DMS53 treated with DMSO at 0.1 percent for 48 hours (cell line): Measurements from ENCODE around the gene CFC1.
"Not testable (repeated sequence)": the region's sequence is repeated elsewhere in the genome, so short reads cannot be mapped to it uniquely, and the experiment has no call there.

Source experiments
- DNase-seq: peaks from one replicate; lab custom pipeline; 2025; ENCODE audit not compliant: unreplicated experiment; lab: John Stamatoyannopoulos, UW

Gene CFC1

DNA sequence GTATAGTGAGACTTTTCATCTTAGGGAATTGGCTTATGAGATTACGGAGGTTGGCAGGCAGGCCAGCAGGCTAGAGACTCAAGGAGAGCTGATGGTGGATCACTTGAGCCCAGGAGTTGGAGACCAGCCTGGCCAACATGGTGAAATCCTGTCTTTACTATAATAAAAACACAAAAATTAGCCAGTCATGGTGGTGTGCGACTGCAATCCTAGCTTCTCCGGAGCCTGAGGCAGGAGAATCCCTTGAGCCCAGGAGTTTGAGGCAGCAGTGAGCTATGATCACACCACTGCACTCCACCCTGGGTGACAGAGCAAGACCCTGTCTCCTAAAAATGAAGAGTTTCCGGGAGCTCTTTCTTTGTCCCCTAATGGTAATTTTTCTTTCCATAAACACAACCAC lies 14.6 kb downstream of the CFC1 start:
- DNase-seq, result not testable (repeated sequence)

DNA sequence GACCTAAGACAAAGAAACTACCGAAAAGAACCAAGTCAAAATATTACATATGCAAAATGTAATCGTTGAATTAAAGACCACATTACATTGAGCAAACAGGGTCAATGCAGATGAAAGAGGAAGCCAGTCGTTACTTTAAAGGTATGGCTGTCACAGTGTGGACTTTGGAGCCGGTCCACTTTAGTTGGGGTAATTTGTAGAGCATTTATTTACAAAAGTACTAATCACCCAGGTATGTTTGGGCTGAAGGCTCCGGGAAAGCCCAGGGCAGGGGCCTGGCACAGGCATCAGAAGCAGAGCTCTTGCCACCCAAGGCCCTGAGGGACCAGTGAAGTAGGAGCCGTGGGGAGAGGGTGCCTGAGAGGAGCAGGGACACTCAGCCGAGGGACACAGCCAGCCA lies 15.8 kb downstream of the CFC1 start:
- not testable (repeated sequence) for DNase-seq

DNA sequence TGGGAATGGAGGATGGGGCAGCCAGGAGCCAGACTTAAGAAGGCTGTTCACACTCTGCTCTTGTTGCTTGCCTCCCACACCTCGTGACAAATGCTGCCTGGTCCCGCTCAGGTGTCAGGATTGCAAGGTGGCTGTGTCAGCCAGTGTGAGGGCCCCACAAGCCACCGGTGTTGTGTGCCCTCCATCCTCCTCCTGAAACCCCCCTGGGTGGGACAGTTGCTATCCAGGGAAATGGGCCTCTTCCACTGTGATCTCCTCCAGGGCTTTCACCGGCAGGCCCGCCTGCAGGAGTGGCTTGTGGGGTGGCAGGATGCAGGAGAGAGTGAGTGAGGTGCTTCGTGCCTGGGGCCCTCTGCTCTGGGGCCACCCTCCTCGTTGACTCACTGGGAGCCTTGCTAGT lies 16.4 kb downstream of the CFC1 start:
- DNase-seq, result not testable (repeated sequence)

DNA sequence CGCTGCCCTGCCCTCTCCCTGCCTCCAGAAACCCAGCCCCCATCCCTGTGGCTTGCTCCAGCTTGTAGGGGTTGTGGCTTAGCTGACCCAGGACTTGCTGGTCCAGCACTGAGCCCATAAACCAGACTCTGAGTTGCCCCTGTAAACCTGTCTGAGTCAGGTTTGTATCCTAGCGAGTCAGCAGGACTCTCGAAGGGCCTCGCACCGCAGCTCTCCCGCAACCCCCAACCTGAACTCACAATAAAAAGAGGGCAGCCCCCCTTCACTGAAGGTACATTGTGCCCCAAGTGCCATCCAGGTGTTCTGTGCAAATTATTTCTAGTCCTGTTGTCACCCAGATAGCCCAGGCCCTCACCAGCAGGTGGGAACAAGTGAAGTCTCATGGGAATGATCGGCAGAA lies 17.9 kb downstream of the CFC1 start:
- not testable (repeated sequence) for DNase-seq

DNA sequence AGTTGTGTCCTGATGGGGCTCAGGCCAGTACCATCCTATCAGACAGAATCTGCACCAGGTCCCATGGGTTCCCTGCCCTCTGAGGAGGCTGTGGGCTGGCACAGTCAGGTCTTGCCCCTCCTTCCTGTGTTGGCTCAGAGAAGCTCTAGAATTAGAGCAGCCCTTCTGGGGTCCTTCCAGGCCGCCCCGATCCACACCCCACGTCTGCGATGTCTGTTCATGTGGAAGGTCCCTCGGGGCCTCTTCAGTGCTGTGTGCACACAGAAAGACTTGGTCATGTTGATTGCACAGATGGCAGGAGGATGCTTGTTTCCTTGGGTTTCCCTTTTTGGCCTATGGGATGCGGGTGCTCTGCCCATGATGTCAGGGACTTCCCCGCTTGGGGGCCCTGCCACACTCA lies 20.3 kb downstream of the CFC1 start:
- DNase-seq, result not testable (repeated sequence)

DNA sequence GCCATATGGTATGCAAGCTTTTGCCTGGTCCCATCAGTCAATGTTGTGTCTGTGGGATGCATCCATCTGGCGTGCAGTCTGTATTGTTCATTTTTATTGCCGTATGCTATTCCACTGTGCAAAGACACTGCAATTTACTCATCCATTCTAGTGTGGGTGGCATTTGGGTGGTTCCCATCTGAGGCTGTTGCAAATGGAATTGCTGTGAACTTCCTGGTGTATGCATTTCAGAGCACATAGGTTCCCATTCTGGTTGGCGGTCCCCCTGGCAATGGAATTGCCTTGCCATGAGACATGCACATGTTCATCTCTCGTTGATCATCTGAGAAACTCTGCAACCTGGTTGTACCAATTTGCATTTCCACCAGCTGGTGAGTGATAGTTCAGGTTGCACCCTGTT lies 21.8 kb downstream of the CFC1 start:
- not testable (repeated sequence) for DNase-seq

DNA sequence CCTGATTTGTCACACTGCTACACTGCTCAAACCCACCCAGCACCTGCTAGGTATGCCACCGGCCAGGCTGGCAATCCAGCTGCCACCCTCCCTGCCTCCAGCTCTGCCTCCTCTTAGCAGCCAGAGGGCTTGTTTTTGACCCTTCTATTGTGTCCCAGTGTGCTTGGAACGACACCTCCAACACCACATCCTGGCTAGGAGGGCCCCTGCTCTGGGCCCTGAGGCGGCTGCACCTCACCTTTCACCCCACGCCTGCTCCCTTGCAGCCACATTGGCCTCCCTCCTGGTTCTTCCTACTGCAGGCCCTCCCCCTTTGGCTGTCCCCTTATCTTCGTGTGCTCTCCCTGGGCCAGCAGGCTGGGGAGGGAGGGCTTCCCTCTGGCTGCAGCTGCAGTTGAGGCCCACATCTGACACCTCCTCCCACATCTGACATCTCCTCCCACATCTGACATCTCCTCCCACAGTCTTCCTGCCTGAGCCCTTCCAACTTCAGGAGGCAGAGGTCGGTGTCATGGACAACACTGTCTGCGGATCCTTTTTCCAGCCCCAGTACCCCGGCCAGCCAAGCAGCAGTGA lies 23.1 kb downstream of the CFC1 start:
- not testable (repeated sequence) for DNase-seq

DNA sequence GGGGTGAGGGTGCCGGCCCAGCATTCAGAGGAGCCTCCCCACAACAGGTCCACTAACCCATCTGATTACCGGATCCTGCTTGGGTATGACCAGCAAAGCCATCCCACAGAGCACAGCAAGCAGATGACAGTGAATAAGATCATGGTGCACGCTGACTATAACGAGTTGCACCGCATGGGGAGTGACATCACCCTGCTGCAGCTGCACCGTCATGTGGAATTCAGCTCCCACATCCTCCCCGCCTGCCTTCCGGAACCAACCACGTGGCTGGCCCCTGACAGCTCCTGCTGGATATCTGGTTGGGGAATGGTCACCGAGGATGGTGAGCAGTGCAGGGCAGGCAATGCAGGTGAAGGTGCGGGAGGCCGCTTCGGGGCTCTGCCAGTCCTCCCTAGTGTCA lies 25.1 kb downstream of the CFC1 start:
- not testable (repeated sequence) for DNase-seq

DNA sequence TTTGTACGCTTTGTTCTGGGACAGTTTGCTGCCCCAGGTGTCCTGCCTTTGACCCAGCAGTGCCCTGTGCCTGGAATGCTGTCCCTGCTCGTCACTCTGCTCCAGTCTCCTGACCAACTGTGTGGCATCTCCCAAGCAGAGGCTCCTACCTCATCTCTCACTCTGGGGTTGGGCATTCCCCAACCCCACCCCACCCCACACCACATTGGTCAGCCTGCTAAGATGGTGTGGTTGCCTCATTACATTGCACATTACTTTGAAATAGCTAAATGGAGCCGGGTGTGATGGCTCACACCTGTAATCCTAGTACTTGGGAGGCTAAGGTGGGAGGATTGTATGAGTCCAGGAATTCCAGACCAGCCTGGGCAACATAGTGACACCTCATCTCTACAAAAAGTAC lies 27.4 kb downstream of the CFC1 start:
- not testable (repeated sequence) for DNase-seq

DNA sequence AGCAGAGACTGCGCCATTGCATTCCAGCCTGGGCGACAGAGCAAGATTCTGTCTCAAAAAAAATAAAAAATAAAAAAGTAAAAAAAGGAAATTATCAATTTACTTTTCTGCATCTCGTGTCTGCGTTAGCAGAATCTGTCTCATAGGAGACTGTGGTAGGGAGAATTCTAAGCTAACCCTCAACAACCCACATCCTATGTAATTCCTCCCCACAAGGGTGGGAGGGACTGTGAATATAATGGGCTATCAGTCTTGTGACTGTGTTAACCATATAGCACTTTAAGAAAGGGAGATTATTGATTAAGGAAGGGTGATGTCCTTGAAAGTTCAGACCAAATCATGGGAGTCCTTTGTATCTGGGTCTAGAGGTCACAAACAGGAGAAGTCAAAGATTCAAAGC lies 33.2 kb downstream of the CFC1 start:
- DNase-seq, result not testable (repeated sequence)

DNA sequence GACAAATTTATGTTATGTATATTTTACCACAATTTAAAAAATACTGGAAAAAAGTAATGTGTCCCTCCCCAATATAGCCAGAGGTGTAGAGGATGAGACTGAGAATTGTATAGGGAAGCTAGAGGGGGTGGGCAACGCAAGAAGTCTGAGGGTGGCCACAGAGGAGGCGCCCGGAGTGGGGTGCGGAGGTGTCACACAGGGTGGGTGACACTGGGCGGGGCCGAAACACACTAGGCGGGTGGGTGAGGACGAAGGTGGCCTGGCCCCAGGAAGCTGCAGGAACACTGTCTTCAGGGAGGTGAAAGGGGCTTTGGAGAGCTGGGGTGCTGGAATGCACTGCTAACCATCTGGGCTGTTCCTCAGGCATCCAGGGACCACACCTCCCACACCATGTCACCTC lies 42.9 kb downstream of the CFC1 start:
- not testable (repeated sequence) for DNase-seq

DNA sequence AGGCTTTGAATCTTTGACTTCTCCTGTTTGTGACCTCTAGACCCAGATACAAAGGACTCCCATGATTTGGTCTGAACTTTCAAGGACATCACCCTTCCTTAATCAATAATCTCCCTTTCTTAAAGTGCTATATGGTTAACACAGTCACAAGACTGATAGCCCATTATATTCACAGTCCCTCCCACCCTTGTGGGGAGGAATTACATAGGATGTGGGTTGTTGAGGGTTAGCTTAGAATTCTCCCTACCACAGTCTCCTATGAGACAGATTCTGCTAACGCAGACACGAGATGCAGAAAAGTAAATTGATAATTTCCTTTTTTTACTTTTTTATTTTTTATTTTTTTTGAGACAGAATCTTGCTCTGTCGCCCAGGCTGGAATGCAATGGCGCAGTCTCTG lies 45.2 kb downstream of the CFC1 start:
- DNase-seq, result not testable (repeated sequence)

DNA sequence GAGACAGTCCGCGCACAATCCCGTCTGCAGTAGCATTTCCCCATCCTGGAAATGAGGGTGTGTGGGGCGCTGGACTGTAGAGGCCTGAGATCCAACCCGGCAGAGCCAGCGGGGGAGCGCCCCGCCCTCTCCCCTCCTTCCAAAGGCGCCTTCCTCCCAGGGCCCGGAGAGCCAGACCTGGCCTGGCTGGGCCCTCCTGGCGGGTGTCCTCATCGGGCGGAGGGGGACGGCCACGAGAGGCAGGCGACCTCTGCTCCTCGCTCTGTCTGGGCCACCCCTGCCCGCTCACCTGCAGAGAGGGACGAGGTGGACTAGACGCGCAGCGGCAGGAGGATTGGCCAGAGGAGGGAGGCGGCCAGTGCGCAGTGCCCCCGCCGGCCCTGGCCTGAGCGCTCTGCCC lies 49.9 kb downstream of the CFC1 start:
- not testable (repeated sequence) for DNase-seq

DNA sequence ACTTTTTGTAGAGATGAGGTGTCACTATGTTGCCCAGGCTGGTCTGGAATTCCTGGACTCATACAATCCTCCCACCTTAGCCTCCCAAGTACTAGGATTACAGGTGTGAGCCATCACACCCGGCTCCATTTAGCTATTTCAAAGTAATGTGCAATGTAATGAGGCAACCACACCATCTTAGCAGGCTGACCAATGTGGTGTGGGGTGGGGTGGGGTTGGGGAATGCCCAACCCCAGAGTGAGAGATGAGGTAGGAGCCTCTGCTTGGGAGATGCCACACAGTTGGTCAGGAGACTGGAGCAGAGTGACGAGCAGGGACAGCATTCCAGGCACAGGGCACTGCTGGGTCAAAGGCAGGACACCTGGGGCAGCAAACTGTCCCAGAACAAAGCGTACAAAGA lies 51.0 kb downstream of the CFC1 start:
- DNase-seq, result not testable (repeated sequence)

DNA sequence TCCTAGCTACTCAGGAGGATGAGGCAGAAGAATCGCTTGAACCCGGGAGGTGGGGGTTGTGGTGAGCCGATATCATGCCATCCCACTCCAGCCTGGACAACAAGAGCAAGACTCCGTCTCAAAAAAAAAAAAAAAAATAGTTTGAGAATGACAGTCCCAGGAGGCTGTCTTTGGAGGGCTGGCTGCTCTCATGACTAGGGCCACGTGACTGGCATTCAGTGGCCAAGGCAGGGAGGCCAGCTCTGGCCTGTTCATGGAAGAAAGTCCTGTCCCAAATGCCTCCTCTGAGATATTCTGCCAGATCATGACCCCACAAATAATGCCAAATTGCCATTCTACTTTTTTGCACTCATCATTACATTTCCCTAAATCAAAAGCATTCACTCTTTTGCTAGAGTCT lies 54.4 kb downstream of the CFC1 start:
- DNase-seq, result not testable (repeated sequence)

DNA sequence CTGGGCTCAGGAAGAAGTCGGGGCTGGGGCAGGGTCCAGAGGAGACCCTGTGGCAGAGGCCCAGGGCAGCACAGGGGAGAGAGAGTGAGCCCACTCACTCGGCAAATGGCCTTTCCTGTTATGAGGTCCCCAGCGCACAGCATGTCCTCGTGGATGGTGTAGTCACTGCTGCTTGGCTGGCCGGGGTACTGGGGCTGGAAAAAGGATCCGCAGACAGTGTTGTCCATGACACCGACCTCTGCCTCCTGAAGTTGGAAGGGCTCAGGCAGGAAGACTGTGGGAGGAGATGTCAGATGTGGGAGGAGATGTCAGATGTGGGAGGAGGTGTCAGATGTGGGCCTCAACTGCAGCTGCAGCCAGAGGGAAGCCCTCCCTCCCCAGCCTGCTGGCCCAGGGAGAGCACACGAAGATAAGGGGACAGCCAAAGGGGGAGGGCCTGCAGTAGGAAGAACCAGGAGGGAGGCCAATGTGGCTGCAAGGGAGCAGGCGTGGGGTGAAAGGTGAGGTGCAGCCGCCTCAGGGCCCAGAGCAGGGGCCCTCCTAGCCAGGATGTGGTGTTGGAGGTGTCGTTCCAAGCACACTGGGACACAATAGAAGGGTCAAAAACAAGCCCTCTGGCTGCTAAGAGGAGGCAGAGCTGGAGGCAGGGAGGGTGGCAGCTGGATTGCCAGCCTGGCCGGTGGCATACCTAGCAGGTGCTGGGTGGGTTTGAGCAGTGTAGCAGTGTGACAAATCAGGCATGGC lies 55.4 kb downstream of the CFC1 start:
- DNase-seq, result not testable (repeated sequence)

DNA sequence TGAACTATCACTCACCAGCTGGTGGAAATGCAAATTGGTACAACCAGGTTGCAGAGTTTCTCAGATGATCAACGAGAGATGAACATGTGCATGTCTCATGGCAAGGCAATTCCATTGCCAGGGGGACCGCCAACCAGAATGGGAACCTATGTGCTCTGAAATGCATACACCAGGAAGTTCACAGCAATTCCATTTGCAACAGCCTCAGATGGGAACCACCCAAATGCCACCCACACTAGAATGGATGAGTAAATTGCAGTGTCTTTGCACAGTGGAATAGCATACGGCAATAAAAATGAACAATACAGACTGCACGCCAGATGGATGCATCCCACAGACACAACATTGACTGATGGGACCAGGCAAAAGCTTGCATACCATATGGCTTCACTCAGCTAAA lies 56.6 kb downstream of the CFC1 start:
- DNase-seq, result not testable (repeated sequence)
